BE2C (cell line): ENCODE results near the gene ERC1.

ENCODE experiments used
- DNase-seq: peaks from one replicate; pipeline ENCODE4 v3.0.0-alpha.2; 2020
- H3K27me3 ChIP-seq: fragments of 250-450 bp; sonication (Bioruptor Pico); 2 replicates; pipeline ENCODE4 v1.5.1; 2020; ENCODE audit warnings: mild to moderate bottlenecking
- H3K36me3 ChIP-seq: fragments of 250-450 bp; sonication (Bioruptor Pico); 2 replicates; pipeline ENCODE4 v1.5.1; 2020; ENCODE audit warnings: mild to moderate bottlenecking
- H3K4me1 ChIP-seq: fragments of 250-450 bp; sonication (Bioruptor Pico); 2 replicates; pipeline ENCODE4 v1.5.1; 2020
- H3K4me3 ChIP-seq: 2 replicates; pipeline ENCODE4 v1.5.1; 2011; ENCODE audit warnings: low read depth, low read length
- H3K9me3 ChIP-seq: fragments of 250-450 bp; sonication (Bioruptor Pico); 2 replicates; pipeline ENCODE4 v1.5.1; 2020
- CTCF ChIP-seq: IDR thresholded peaks from 2 replicates; pipeline ENCODE4 v1.5.1; 2012; ENCODE audit warnings: mild to moderate bottlenecking, low read depth, low read length

ERC1 gene

GRCh38 chr12:1467710-1468109 lies 476.7 kb downstream of the ERC1 start:
- Histone ChIP-seq H3K4me1 (no peaks in the 10 kb centered on the region; the same call in 1 of the 2 replicates), H3K27me3 (no peaks in the 10 kb centered on the region), H3K9me3 (no peaks in the 10 kb centered on the region), H3K36me3 (no peaks in the 10 kb centered on the region), H3K4me3 (no peak overlapping the region)
- DNase-seq = no peak
- no peak for TF ChIP-seq CTCF

GRCh38 chr12:1469070-1469469 lies 478.0 kb downstream of the ERC1 start:
- no peaks in the 10 kb centered on the region for H3K27me3 ChIP-seq
- no peak for TF ChIP-seq CTCF
- no peak for DNase-seq
- no peaks in the 10 kb centered on the region for H3K9me3 ChIP-seq
- H3K36me3 ChIP-seq = no peaks in the 10 kb centered on the region
- no peak overlapping the region for H3K4me3 ChIP-seq
- H3K4me1 ChIP-seq = no peaks in the 10 kb centered on the region

GRCh38 chr12:1470051-1470450 lies 479.0 kb downstream of the ERC1 start:
- Histone ChIP-seq H3K36me3 (no peaks in the 10 kb centered on the region), H3K4me3 (no peak overlapping the region), H3K4me1 (no peaks in the 10 kb centered on the region), H3K27me3 (no peaks in the 10 kb centered on the region), H3K9me3 (no peaks in the 10 kb centered on the region)
- no peak for DNase-seq
- TF ChIP-seq CTCF = no peak

- no peaks in the 10 kb centered on the region for H3K4me1 ChIP-seq
- no peak for TF ChIP-seq CTCF
- H3K4me3 ChIP-seq = no peak overlapping the region
- H3K27me3 ChIP-seq = no peaks in the 10 kb centered on the region
- no peaks in the 10 kb centered on the region for H3K9me3 ChIP-seq
- no peaks in the 10 kb centered on the region for H3K36me3 ChIP-seq
- DNase-seq = no peak
These were observed 480.2 kb downstream of the ERC1 start for GRCh38 chr12:1471224-1471623.

GRCh38 chr12:1473418-1473817 lies 482.4 kb downstream of the ERC1 start:
- Histone ChIP-seq H3K4me3 (no peak overlapping the region), H3K27me3 (no peaks in the 10 kb centered on the region), H3K9me3 (no peaks in the 10 kb centered on the region), H3K4me1 (no peaks in the 10 kb centered on the region), H3K36me3 (no peaks in the 10 kb centered on the region)
- DNase-seq = no peak
- TF ChIP-seq CTCF = no peak

GRCh38 chr12:1474041-1474573 lies 483.1 kb downstream of the ERC1 start:
- H3K4me1 ChIP-seq = no peaks in the 10 kb centered on the region
- no peaks in the 10 kb centered on the region for H3K9me3 ChIP-seq
- no peak overlapping the region for H3K4me3 ChIP-seq
- TF ChIP-seq CTCF = no peak
- no peak for DNase-seq
- H3K27me3 ChIP-seq = no peaks in the 10 kb centered on the region
- H3K36me3 ChIP-seq = no peaks in the 10 kb centered on the region
